Activated CD8-positive, alpha-beta memory T cell treated with anti-CD3 and anti-CD28 coated beads, Interleukin-2, amount 50 U/mL, for 1 hour (primary cell): ENCODE data around the gene CEP41.
"Not testable (repeated sequence)": the region's sequence is repeated elsewhere in the genome, so short reads cannot be mapped to it uniquely, and the experiment has no call there.

Experiments
- DNase-seq: peaks from one replicate; pipeline ENCODE4 v3.0.0-alpha.2; 2020; ENCODE audit errors: extremely low read depth

Gene CEP41

GRCh38 chr7:130461272-130461671, 20.5 kb upstream of the CEP41 start:
- no peak for DNase-seq

- DNase-seq: no peak
Observed at GRCh38 chr7:130458257-130458656, 17.4 kb upstream of the CEP41 start.

- DNase-seq: no peak
Observed at GRCh38 chr7:130454959-130455358, 14.1 kb upstream of the CEP41 start.

- no peak for DNase-seq
Observed at GRCh38 chr7:130452951-130453350, 12.1 kb upstream of the CEP41 start.

GRCh38 chr7:130451344-130451743, 10.5 kb upstream of the CEP41 start:
- not testable (repeated sequence) for DNase-seq

- no peak for DNase-seq
Observed at GRCh38 chr7:130446259-130446658, 5.4 kb upstream of the CEP41 start.

GRCh38 chr7:130444751-130445407, 4.1 kb upstream of the CEP41 start:
- DNase-seq: no peak

- no peak for DNase-seq
Observed at GRCh38 chr7:130444234-130444633, 3.4 kb upstream of the CEP41 start.

- no peak for DNase-seq
Observed at GRCh38 chr7:130442601-130443000, 1.8 kb upstream of the CEP41 start.

GRCh38 chr7:130441408-130441869, 623 bp upstream of the CEP41 start:
- no peak for DNase-seq

- DNase-seq: no peak
Observed at GRCh38 chr7:130436253-130436652, 4.6 kb downstream of the CEP41 start.

- no peak for DNase-seq
Observed at GRCh38 chr7:130435311-130435854, 5.4 kb downstream of the CEP41 start.

- DNase-seq: no peak
Observed at GRCh38 chr7:130433301-130433700, 7.5 kb downstream of the CEP41 start.

- DNase-seq: no peak
Observed at GRCh38 chr7:130432886-130433285, 7.9 kb downstream of the CEP41 start.

- DNase-seq: no peak
Observed at GRCh38 chr7:130430841-130431666, 9.8 kb downstream of the CEP41 start.

- DNase-seq: no peak
Observed at GRCh38 chr7:130430115-130430514, 10.7 kb downstream of the CEP41 start.

GRCh38 chr7:130429019-130429418, 11.8 kb downstream of the CEP41 start:
- DNase-seq: no peak

GRCh38 chr7:130426564-130426963, 14.3 kb downstream of the CEP41 start:
- no peak for DNase-seq

GRCh38 chr7:130425796-130426195, 15.0 kb downstream of the CEP41 start:
- no peak for DNase-seq

- no peak for DNase-seq
Observed at GRCh38 chr7:130423501-130424037, 17.2 kb downstream of the CEP41 start.

GRCh38 chr7:130421684-130422083, 19.1 kb downstream of the CEP41 start:
- DNase-seq: no peak

GRCh38 chr7:130420943-130421578, 19.8 kb downstream of the CEP41 start:
- DNase-seq: no peak
